HUDEP-2 (cell line): ENCODE results near the gene AQP12B.
"Not testable (repeated sequence)": the region's sequence is repeated elsewhere in the genome, so short reads cannot be mapped to it uniquely, and the experiment has no call there.

Experiments
- DNase-seq, 76 experiments: peaks; one replicate each; lab custom pipeline; 2025; ENCODE audit not compliant: unreplicated experiment in 76 of 76; lab: John Stamatoyannopoulos, UW

The AQP12B gene

GRCh38 chr2:240682431-240683224 lies at the start of gene AQP12B:
AQP12B (minus strand) TSS chr2:240682885; CDS start chr2:240682837, 48 bp downstream.
- not testable (repeated sequence) for DNase-seq

- DNase-seq: no peak
These were observed 49.5 kb upstream of the AQP12B start for GRCh38 chr2:240732184-240732583.

GRCh38 chr2:240731178-240731545 lies 48.5 kb upstream of the AQP12B start:
- no peak for DNase-seq

GRCh38 chr2:240730501-240731177 lies 48.0 kb upstream of the AQP12B start:
- no peak for DNase-seq

GRCh38 chr2:240728827-240729226 lies 46.1 kb upstream of the AQP12B start:
- no peak for DNase-seq

- no peak for DNase-seq
These were observed 45.7 kb upstream of the AQP12B start for GRCh38 chr2:240728361-240728760.

- no peak for DNase-seq
These were observed 45.2 kb upstream of the AQP12B start for GRCh38 chr2:240727913-240728312.

GRCh38 chr2:240727439-240727838 lies 44.8 kb upstream of the AQP12B start:
- DNase-seq: no peak

GRCh38 chr2:240726876-240727275 lies 44.2 kb upstream of the AQP12B start:
- no peak for DNase-seq

GRCh38 chr2:240725671-240726070 lies 43.0 kb upstream of the AQP12B start:
- no peak for DNase-seq

GRCh38 chr2:240725266-240725665 lies 42.6 kb upstream of the AQP12B start:
- DNase-seq: no peak

- no peak for DNase-seq
These were observed 41.7 kb upstream of the AQP12B start for GRCh38 chr2:240724431-240724830.

GRCh38 chr2:240723851-240724250 lies 41.2 kb upstream of the AQP12B start:
- DNase-seq: no peak

GRCh38 chr2:240722796-240723735 lies 40.4 kb upstream of the AQP12B start:
- no peak for DNase-seq

GRCh38 chr2:240722376-240722775 lies 39.7 kb upstream of the AQP12B start:
- no peak for DNase-seq

GRCh38 chr2:240721596-240722180 lies 39.0 kb upstream of the AQP12B start:
- no peak for DNase-seq

GRCh38 chr2:240720686-240721595 lies 38.3 kb upstream of the AQP12B start:
- no peak for DNase-seq

- DNase-seq: no peak
These were observed 37.2 kb upstream of the AQP12B start for GRCh38 chr2:240719676-240720545.
